Neural progenitor cell (in vitro differentiated cells): ENCODE results near the gene QSOX1. TPM values are rescaled to one million over a fixed set of nuclear protein-coding genes. Genes with fewer than 3 reads are reported as not detected.

Source experiments
- DNase-seq: peaks from one replicate; pipeline ENCODE4 v3.0.0-alpha.2; 2016; ENCODE audit warnings: low spot score
- H2AFZ ChIP-seq: fragments of 200-600 bp; sonication (generic); replicated peaks from 2 replicates; pipeline ENCODE4 v1.6.1; 2016; ENCODE audit warnings: antibody characterized with exemption
- H3F3A ChIP-seq: fragments of 200-600 bp; sonication (generic); 2 replicates; pipeline ENCODE4 v1.6.1; 2016; ENCODE audit warnings: antibody characterized with exemption, low read depth
- H3K27ac ChIP-seq: fragments of 200-600 bp; sonication (generic); 2 replicates; pipeline ENCODE4 v1.5.1; 2016; ENCODE audit warnings: mild to moderate bottlenecking
- H3K27me3 ChIP-seq: fragments of 200-600 bp; sonication (generic); 2 replicates; pipeline ENCODE4 v1.6.1; 2016; ENCODE audit warnings: mild to moderate bottlenecking, moderate library complexity
- H3K36me3 ChIP-seq: fragments of 200-600 bp; sonication (generic); 2 replicates; pipeline ENCODE4 v1.5.1; 2016
- H3K4me1 ChIP-seq: fragments of 200-600 bp; sonication (generic); 2 replicates; pipeline ENCODE4 v1.6.1; 2016; ENCODE audit warnings: mixed run types
- H3K4me2 ChIP-seq: fragments of 200-600 bp; sonication (generic); 2 replicates; pipeline ENCODE4 v1.6.1; 2016
- H3K4me3 ChIP-seq: fragments of 200-600 bp; sonication (generic); 2 replicates; pipeline ENCODE4 v1.5.1; 2016
- H3K79me2 ChIP-seq: fragments of 200-600 bp; sonication (generic); 2 replicates; pipeline ENCODE4 v1.6.1; 2016; ENCODE audit warnings: low read depth
- H3K9ac ChIP-seq: fragments of 200-600 bp; sonication (generic); 2 replicates; pipeline ENCODE4 v1.6.1; 2016
- H3K9me3 ChIP-seq: fragments of 200-600 bp; sonication (generic); 2 replicates; pipeline ENCODE4 v1.5.1; 2016; ENCODE audit warnings: low read depth
- H4K20me1 ChIP-seq: fragments of 200-600 bp; sonication (generic); 2 replicates; pipeline ENCODE4 v1.6.1; 2016; ENCODE audit warnings: low read depth
- H3K27ac Mint-ChIP-seq: 3 replicates; pipeline ENCODE4 v1.8.0; 2021; ENCODE audit warnings: mixed read lengths
- H3K27me3 Mint-ChIP-seq: 2 replicates; pipeline ENCODE4 v1.8.0; 2022; ENCODE audit warnings: low read depth, mild to moderate bottlenecking, inconsistent platforms, moderate library complexity, mixed read lengths; ENCODE audit not compliant: insufficient read depth
- H3K36me3 Mint-ChIP-seq: 3 replicates; pipeline ENCODE4 v1.8.0; 2021; ENCODE audit warnings: mixed read lengths
- H3K4me1 Mint-ChIP-seq: 3 replicates; pipeline ENCODE4 v1.8.0; 2021; ENCODE audit warnings: mixed read lengths
- H3K4me3 Mint-ChIP-seq: 3 replicates; pipeline ENCODE4 v1.8.0; 2021; ENCODE audit warnings: mild to moderate bottlenecking, moderate library complexity, mixed read lengths
- H3K9me3 Mint-ChIP-seq: 3 replicates; pipeline ENCODE4 v1.8.0; 2020; ENCODE audit warnings: mixed read lengths
- EZH2 ChIP-seq: fragments of 200-600 bp; sonication (generic); IDR thresholded peaks from 2 replicates; pipeline ENCODE4 v1.6.1; 2017; ENCODE audit warnings: antibody characterized with exemption, mild to moderate bottlenecking, moderate library complexity
- EZH2phosphoT487 ChIP-seq: fragments of 200-600 bp; sonication (generic); IDR thresholded peaks from 2 replicates; pipeline ENCODE4 v1.6.1; 2017; ENCODE audit warnings: antibody characterized with exemption
- total RNA-seq: library from RNA; depleted of rRNA; stranded (reverse); fragments of >200 nt; gene quantifications from 2 replicates; pipeline ENCODE4 v1.2.3, GENCODE V29; 2015; ENCODE audit warnings: low replicate concordance
- TF ChIP-seq, protein P1 (sequence below): fragments of 200-600 bp; sonication (generic); IDR thresholded peaks from 2 replicates; pipeline ENCODE4 v1.5.1; 2017; ENCODE audit warnings: antibody characterized with exemption, mild to moderate bottlenecking

Gene QSOX1
- total RNA-seq, 1 donor from 2014 or later: 13.6 TPM

DNA sequence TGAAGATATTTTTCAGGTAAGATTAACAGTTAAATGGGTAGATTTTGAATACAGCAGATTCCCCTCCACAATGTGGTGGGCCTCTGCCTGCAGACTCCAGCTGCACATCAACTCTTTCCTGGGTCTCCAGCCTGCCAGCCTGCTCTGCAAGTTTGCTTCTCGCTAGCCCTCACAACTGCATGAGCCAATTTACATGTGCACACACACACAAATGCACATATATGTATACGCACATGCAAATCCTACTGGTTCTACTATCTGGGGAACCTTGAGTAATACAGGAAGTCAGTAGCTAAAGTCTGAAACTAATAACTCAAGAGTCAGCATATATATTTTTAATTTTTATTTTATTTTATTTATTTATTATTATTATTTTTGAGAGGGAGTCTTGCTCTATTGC lies 34.8 kb upstream of the QSOX1 start:
- H3K27ac Mint-ChIP-seq: no peak overlapping the region
- Histone ChIP-seq H3K4me2 (no peak overlapping the region), H3K4me3 (no peak overlapping the region), H3K36me3 (no peaks in the 10 kb centered on the region), H4K20me1 (no peaks in the 10 kb centered on the region), H3K27me3 (no peaks in the 10 kb centered on the region), H3K27ac (no peak overlapping the region), H3K9me3 (no peaks in the 10 kb centered on the region), H3K9ac (no peak overlapping the region), H2AFZ (no peak overlapping the region), H3F3A (no peaks in the 10 kb centered on the region), H3K79me2 (no peaks in the 10 kb centered on the region), H3K4me1 (no peaks in the 10 kb centered on the region)
- H3K9me3 Mint-ChIP-seq: no peaks in the 10 kb centered on the region
- peaks cover 6% of the 10 kb centered on the region for H3K36me3 Mint-ChIP-seq
- H3K27me3 Mint-ChIP-seq: peaks cover 3% of the 10 kb centered on the region
- TF ChIP-seq, protein P1, sequence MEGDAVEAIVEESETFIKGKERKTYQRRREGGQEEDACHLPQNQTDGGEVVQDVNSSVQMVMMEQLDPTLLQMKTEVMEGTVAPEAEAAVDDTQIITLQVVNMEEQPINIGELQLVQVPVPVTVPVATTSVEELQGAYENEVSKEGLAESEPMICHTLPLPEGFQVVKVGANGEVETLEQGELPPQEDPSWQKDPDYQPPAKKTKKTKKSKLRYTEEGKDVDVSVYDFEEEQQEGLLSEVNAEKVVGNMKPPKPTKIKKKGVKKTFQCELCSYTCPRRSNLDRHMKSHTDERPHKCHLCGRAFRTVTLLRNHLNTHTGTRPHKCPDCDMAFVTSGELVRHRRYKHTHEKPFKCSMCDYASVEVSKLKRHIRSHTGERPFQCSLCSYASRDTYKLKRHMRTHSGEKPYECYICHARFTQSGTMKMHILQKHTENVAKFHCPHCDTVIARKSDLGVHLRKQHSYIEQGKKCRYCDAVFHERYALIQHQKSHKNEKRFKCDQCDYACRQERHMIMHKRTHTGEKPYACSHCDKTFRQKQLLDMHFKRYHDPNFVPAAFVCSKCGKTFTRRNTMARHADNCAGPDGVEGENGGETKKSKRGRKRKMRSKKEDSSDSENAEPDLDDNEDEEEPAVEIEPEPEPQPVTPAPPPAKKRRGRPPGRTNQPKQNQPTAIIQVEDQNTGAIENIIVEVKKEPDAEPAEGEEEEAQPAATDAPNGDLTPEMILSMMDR: no peak
- no peak for TF ChIP-seq EZH2phosphoT487
- no peak for TF ChIP-seq EZH2
- H3K4me3 Mint-ChIP-seq: no peak overlapping the region
- H3K4me1 Mint-ChIP-seq: no peaks in the 10 kb centered on the region
- DNase-seq: no peak

DNA sequence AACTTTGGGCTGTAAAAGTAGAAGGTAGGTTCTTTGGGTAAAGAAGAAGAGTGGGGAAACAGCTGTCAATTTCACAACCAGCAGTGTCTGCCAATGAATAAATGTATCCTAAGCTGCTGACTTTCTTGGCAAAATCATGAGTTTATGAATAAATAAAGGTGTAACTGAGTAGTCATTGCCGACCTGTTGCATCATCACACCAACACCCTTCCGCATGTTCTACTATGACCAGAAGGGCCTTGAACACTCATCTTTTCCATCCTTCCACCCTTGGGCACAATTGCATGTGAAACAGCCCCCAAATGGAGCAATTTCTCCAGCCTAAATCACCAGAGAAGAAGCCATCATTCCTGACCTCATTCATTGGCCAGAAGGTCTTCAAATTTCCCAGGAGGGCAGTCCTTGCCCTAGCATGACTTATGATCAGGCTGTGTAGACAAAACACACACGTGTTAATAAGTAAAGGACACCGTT lies 31.2 kb upstream of the QSOX1 start:
- Mint-ChIP-seq H3K27ac (no peak overlapping the region), H3K36me3 (no peaks in the 10 kb centered on the region)

DNA sequence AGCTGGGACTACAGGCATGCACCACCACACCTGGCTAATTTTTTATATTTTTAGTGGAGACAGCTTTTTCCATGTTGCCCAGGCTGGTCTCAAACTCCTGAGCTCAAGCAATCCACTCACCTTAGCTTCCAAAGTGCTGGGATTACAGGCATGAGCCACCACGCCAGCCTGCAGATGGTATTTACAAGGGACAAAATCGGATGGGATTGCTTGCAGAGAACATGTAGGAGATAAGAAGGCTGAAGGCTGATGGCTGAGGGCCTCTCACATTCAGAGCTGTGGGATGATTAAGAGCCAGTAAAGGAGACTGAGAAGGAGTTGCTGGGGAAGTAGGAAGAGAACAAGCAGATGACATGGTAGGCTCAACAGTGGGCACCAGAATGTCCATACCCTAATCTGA lies 24.0 kb upstream of the QSOX1 start:
- no peak overlapping the region for H3K27ac ChIP-seq
- H3K4me1 Mint-ChIP-seq: no peaks in the 10 kb centered on the region
- H3K79me2 ChIP-seq: no peaks in the 10 kb centered on the region
- H3K4me2 ChIP-seq: no peak overlapping the region
- no peaks in the 10 kb centered on the region for H3K27me3 ChIP-seq
- H2AFZ ChIP-seq: no peak overlapping the region
- no peaks in the 10 kb centered on the region for H3K9me3 ChIP-seq
- H3K4me3 Mint-ChIP-seq: no peak overlapping the region
- H4K20me1 ChIP-seq: no peaks in the 10 kb centered on the region
- H3K9me3 Mint-ChIP-seq: peaks cover 2% of the 10 kb centered on the region
- H3K4me1 ChIP-seq: no peaks in the 10 kb centered on the region
- H3K27me3 Mint-ChIP-seq: peaks cover 2% of the 10 kb centered on the region
- TF ChIP-seq EZH2 (no peak), EZH2phosphoT487 (no peak)
- TF ChIP-seq, protein P1: no peak
- DNase-seq: no peak
- no peak overlapping the region for H3K9ac ChIP-seq
- H3K36me3 Mint-ChIP-seq: no peaks in the 10 kb centered on the region
- no peak overlapping the region for H3K4me3 ChIP-seq
- H3K27ac Mint-ChIP-seq: no peak overlapping the region
- no peaks in the 10 kb centered on the region for H3K36me3 ChIP-seq
- H3F3A ChIP-seq: no peaks in the 10 kb centered on the region

More for the DNA sequence above, 31.2 kb upstream of the QSOX1 start:
- TF ChIP-seq EZH2 (no peak), EZH2phosphoT487 (no peak)
- TF ChIP-seq, protein P1: no peak
- Histone ChIP-seq H3K27me3 (no peaks in the 10 kb centered on the region), H3K9me3 (no peaks in the 10 kb centered on the region), H3K9ac (no peak overlapping the region), H3K4me3 (no peak overlapping the region), H3K4me1 (no peaks in the 10 kb centered on the region), H3K79me2 (no peaks in the 10 kb centered on the region), H3F3A (no peaks in the 10 kb centered on the region), H3K27ac (no peak overlapping the region), H4K20me1 (no peaks in the 10 kb centered on the region), H3K4me2 (no peak overlapping the region), H2AFZ (no peak overlapping the region), H3K36me3 (no peaks in the 10 kb centered on the region)
- no peaks in the 10 kb centered on the region for H3K4me1 Mint-ChIP-seq
- no peak overlapping the region for H3K4me3 Mint-ChIP-seq
- DNase-seq: no peak
- peaks cover 3% of the 10 kb centered on the region for H3K27me3 Mint-ChIP-seq
- H3K9me3 Mint-ChIP-seq: no peaks in the 10 kb centered on the region
